GM12865 (cell line): Measurements from ENCODE around the gene USB1.
A peak's percentile ranks its signal among the peaks of the same experiment; 100 is the strongest.
"Not testable (repeated sequence)": the region's sequence is repeated elsewhere in the genome, so short reads cannot be mapped to it uniquely, and the experiment has no call there.

Experiments
- DNase-seq: peaks from one replicate; pipeline ENCODE4 v3.0.0; 2010; ENCODE audit warnings: low read depth
- H3K4me3 ChIP-seq: 2 replicates; pipeline ENCODE4 v1.5.1; 2011; ENCODE audit warnings: mild to moderate bottlenecking, low read depth, low read length, control low read depth
- TF ChIP-seq, protein P1 (sequence below): IDR thresholded peaks from 2 replicates; pipeline ENCODE4 v1.5.1; 2011; ENCODE audit warnings: low read length, control low read depth, low read depth, inconsistent platforms; ENCODE audit not compliant: insufficient read depth; ENCODE audit errors: missing control alignments

The USB1 gene

DNA sequence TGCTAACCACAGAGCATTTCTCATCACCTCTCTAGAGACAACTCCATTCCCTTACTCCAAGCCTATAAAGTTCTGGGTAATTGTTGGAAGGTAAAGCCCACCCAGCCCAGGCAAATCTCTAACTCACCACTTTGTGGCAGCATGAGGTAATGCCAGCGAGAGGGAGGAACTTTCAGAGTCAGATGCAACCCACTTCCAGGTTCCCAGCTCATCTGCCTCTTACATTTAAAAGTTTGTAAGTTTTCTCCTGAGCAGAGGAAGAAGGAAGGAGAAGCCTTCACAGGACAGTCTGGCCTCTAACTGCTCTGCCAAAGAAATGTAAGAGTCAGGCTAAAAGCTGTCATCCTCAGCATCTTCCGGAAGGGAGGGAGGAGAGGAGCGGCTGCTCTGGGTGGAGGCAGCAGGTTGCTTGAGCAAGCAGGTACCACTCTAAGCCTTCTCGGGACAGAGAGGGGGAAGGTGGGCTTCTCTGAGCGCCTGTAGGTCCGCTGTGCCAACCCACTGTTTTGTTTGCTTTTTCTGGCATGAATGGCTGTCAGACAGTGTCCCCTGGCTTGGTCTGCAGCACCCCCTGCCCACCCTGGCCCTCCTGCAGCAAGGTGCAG lies 1.7 kb upstream of the USB1 start:
- DNase-seq, result peak; percentile 35
- peak overlapping the region; percentile 69 for H3K4me3 ChIP-seq

DNA sequence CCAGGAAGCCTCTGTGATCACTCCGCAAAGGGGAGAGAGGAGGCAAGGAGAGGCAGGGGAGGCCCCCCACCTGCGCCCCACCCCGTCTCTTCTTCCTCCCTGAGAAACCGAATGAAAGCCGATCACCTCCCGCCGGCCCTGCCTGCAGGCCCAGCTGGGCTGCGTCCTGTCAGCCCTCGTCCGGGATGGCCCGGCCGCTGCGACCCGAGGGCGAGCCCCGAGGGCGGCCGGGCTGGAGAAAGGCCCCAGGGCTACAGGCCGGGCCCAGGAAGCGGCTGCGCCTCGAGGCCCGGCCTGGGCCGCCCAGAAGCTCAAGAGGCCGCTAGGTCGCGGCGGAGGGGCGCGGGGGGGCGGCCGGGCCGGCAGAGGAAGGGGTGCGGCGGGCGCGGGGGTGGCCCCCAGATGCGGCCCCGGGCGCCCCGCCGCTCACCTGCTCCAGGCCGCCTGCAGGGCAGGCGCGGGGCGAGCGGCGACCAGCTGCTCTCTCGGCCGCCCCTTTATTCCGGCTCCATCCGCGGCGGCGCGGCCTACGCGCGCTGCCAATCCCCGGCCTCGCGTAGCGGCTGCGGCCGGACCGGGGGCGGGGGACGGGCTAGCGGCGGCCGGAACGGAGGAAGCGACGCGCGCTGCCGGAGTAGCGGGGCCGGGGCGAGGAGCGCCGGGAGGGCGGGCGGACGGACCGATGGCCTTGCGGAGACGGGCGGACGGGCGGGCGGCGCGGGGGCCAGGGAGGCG lies 1.1 kb upstream of the USB1 start, which contains the start of gene ZNF319:
Gene ZNF319 (minus strand): TSS at position 702 of the 735 bp plus-strand sequence. CDS start 2,407 bp downstream, outside the sequence.
- TF ChIP-seq, protein P1, sequence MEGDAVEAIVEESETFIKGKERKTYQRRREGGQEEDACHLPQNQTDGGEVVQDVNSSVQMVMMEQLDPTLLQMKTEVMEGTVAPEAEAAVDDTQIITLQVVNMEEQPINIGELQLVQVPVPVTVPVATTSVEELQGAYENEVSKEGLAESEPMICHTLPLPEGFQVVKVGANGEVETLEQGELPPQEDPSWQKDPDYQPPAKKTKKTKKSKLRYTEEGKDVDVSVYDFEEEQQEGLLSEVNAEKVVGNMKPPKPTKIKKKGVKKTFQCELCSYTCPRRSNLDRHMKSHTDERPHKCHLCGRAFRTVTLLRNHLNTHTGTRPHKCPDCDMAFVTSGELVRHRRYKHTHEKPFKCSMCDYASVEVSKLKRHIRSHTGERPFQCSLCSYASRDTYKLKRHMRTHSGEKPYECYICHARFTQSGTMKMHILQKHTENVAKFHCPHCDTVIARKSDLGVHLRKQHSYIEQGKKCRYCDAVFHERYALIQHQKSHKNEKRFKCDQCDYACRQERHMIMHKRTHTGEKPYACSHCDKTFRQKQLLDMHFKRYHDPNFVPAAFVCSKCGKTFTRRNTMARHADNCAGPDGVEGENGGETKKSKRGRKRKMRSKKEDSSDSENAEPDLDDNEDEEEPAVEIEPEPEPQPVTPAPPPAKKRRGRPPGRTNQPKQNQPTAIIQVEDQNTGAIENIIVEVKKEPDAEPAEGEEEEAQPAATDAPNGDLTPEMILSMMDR, result no peak
- DNase-seq, result no peak

More for the DNA sequence above, 1.7 kb upstream of the USB1 start:
- TF ChIP-seq, protein P1, result no peak

DNA sequence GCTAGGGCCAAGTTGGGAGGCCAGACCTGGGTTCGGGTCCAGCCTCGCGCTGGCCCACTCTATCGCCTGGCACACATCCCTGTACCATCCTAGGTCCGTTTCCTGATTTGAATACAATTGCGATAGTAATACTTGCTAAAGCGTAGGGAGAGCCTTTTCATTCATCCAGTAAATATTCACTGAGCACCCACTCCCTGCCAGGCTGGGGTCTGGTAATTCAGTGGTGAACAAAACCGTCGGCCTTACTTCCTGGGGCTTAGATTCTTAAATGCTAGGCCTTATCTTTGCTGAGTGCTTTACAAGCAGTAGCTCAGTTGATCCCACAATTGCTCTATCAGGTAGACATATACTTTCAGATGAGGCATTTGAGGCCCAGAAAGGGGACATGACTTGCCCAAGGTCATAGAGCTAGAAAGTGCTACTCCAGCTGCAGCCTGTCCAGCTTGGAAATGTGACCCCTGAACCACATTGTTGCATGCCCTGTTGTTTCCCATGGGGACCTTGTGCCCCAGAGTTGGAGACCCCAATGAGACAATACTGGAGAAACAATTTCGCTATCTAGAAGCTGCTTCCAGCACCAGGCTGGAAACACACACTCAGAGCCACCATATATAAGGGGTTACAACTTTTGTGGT lies 691 bp downstream of the USB1 start:
- peak overlapping the region; percentile 96 for H3K4me3 ChIP-seq
- DNase-seq, result no peak
- TF ChIP-seq, protein P1, result no peak

More for the DNA sequence above, 1.1 kb upstream of the USB1 start, which contains the start of gene ZNF319:
- peak within 1 kb of the TSS; percentile 96 for H3K4me3 ChIP-seq

DNA sequence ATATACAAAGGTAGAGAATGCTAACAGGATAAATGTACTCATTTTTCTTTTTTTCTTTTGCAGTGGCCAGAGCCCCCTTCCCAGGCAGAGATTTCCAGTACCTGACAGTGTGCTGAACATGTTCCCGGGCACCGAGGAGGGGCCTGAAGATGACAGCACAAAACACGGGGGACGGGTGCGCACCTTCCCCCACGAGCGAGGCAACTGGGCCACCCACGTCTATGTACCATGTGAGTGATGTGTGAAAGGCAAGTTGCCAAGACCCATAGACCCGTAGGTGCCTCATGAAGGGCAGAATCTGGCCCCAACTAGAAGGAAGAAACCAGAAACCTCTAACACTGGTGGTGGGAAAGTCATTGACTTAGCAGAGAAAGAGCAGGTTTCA lies 1.2 kb downstream of the USB1 start:
- TF ChIP-seq, protein P1, result no peak
- no peak overlapping the region for H3K4me3 ChIP-seq
- no peak for DNase-seq

DNA sequence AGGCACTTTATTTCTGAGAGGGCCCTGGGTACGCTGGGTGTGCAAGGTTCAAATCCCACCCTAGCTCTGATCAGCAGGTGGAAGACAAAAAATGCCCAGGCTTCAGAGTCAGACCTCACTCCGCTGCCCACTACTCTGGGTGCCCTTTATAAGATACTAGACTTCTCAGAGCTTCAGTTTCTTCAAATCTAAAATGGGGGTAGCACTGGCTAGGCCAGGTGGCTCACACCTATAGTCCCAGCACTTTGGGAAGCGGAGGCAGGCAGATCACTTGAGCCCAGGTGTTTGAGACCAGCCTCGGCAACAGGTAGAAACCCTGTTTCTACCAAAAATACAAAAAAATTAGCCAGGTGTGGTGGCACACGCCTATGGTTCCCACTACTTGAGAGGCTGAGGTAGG lies 1.7 kb downstream of the USB1 start:
- TF ChIP-seq, protein P1, result no peak
- DNase-seq, result no peak
- H3K4me3 ChIP-seq, result no peak overlapping the region

DNA sequence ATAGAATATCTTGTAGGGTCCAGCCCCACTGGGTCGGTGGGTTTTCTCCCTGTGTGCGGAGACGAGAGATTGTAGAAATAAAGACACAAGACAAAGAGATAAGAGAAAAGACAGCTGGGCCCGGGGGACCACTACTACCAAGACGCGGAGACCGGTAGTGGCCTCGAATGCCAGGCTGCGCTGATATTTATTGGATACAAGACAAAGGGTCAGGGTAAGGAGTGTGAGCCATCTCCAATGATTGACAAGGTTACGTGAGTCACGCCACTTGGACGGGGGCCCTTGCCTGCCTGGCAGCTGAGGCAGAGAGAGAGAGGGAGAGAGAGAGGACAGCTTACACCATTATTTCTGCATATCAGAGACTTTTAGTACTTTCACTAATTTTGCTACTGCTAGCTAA lies 3.5 kb downstream of the USB1 start:
- DNase-seq, H3K4me3 ChIP-seq: not testable (repeated sequence)

DNA sequence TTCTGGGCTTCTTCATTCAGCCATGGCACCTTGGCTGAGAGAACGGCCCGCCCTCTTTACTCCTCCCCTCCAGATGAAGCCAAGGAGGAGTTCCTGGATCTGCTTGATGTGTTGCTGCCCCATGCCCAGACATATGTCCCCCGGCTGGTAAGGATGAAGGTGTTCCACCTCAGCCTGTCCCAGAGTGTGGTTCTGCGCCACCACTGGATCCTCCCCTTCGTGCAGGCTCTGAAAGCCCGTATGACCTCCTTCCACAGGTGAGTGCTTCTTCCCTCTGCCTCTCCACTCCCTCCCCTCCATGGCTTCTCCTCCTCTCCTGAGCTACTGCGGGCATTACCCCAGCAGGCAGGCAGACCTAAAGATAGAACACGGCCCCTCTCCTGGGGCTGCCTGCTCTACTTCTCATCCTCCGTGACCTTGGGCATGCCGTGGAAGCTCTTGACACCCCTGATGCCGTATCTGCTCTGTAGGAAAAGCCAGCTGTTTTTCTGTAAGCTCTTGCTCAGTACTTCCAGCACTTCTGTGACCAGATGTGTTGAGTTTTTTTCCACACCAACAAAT lies 8.7 kb downstream of the USB1 start:
- TF ChIP-seq, protein P1, result no peak
- no peak overlapping the region for H3K4me3 ChIP-seq
- no peak for DNase-seq
